Panc1 (cell line): ENCODE results near the gene PAX3.

Experiments used
- CTCF ChIP-seq: fragments of 450-650 bp; IDR thresholded peaks from 2 replicates; pipeline ENCODE4 v1.5.1; 2017; ENCODE audit warnings: mild to moderate bottlenecking
- POLR2AphosphoS5 ChIP-seq: IDR thresholded peaks from 2 replicates; pipeline ENCODE4 v1.6.1; 2012; ENCODE audit warnings: mild to moderate bottlenecking, low read depth, low read length, moderate library complexity
- TF ChIP-seq, protein P1 (sequence below), 2 experiments: IDR thresholded peaks; 2 replicates each; pipeline ENCODE4 v1.6.1; 2011 to 2012; ENCODE audit warnings: low read depth in 2 of 2, control low read depth in 1 of 2, low read length in 1 of 2, mild to moderate bottlenecking in 1 of 2, moderate library complexity in 1 of 2; ENCODE audit not compliant: insufficient read depth in 1 of 2

- TF ChIP-seq POLR2AphosphoS5 (no peak), CTCF (no peak)
- TF ChIP-seq, protein P1, sequence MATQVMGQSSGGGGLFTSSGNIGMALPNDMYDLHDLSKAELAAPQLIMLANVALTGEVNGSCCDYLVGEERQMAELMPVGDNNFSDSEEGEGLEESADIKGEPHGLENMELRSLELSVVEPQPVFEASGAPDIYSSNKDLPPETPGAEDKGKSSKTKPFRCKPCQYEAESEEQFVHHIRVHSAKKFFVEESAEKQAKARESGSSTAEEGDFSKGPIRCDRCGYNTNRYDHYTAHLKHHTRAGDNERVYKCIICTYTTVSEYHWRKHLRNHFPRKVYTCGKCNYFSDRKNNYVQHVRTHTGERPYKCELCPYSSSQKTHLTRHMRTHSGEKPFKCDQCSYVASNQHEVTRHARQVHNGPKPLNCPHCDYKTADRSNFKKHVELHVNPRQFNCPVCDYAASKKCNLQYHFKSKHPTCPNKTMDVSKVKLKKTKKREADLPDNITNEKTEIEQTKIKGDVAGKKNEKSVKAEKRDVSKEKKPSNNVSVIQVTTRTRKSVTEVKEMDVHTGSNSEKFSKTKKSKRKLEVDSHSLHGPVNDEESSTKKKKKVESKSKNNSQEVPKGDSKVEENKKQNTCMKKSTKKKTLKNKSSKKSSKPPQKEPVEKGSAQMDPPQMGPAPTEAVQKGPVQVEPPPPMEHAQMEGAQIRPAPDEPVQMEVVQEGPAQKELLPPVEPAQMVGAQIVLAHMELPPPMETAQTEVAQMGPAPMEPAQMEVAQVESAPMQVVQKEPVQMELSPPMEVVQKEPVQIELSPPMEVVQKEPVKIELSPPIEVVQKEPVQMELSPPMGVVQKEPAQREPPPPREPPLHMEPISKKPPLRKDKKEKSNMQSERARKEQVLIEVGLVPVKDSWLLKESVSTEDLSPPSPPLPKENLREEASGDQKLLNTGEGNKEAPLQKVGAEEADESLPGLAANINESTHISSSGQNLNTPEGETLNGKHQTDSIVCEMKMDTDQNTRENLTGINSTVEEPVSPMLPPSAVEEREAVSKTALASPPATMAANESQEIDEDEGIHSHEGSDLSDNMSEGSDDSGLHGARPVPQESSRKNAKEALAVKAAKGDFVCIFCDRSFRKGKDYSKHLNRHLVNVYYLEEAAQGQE (IDR thresholded peaks at IDR 0.05; ENCODE audit: insufficient read depth in 1 of 2, low read depth in 2 of 2, low read length in 1 of 2), result no peak
These were observed 10.1 kb downstream of the PAX3 start for GRCh38 chr2:222288590-222289277.
